ENCODE measurements around the gene EEF1AKMT1. TPM values are rescaled to one million over a fixed set of nuclear protein-coding genes. Genes with fewer than 3 reads are reported as not detected.

Gene EEF1AKMT1
- total and polyA plus RNA-seq, 2 experiments from 2014 or later, result 3.2 to 7.6 TPM

DNA sequence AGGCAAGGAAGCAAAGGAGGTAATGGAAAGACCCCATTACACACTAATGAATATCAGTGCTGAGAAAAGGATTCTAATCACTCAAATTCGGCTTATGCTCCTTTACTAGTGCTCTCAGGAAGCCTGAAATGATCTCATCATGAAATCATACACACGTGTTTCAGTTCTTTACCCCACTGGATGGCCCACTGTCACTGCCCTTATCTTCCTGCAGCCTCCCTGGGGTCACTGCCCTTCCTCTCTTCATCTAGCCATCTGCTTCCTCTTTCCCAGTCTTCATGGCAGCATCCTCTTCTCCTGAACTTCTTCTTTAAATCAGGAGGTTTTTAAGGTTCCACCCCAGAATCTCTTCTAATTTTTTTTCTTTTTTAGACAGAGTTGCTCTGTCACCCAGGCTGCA is 27.9 kb upstream of the EEF1AKMT1 start:
- no peaks in the 10 kb centered on the region for H3K79me2 ChIP-seq (replicated peaks; ENCODE audit: insufficient read depth)
- ATAC-seq (no peak), DNase-seq (ENCODE audit: low spot score) (no peak)
- no peak overlapping the region for H3K4me2 ChIP-seq
- H3K27me3 Mint-ChIP-seq (ENCODE audit: insufficient read depth, low read depth, poor library complexity), result peaks cover 6% of the 10 kb centered on the region
- no peak overlapping the region for H3K27ac Mint-ChIP-seq
- H3K4me3 ChIP-seq, result no peak overlapping the region
- H3K4me1 ChIP-seq (ENCODE audit: insufficient read depth), result no peaks in the 10 kb centered on the region
- H3K4me3 Mint-ChIP-seq, result no peak overlapping the region
- H3K27me3 ChIP-seq (ENCODE audit: insufficient read depth), result no peaks in the 10 kb centered on the region
- peaks cover 35% of the 10 kb centered on the region for H3K36me3 Mint-ChIP-seq (ENCODE audit: low read depth)
- H3K4me1 Mint-ChIP-seq, result no peaks in the 10 kb centered on the region
- no peaks in the 10 kb centered on the region for H3K9me3 Mint-ChIP-seq
- peaks cover 6% of the 10 kb centered on the region for H3K36me3 ChIP-seq (ENCODE audit: insufficient read depth)
- H4K20me1 ChIP-seq (replicated peaks; ENCODE audit: insufficient read depth), result no peaks in the 10 kb centered on the region
- H3F3A ChIP-seq (replicated peaks; ENCODE audit: low read depth), result no peaks in the 10 kb centered on the region
- no peak for TF ChIP-seq STAT1 (IDR thresholded peaks at IDR 0.05; ENCODE audit: unreplicated experiment)
- TF ChIP-seq ETS1 (IDR thresholded peaks at IDR 0.05), result no peak
- TF ChIP-seq ZNF331 (CRISPR knock-in tag; IDR thresholded peaks at IDR 0.05; ENCODE audit: low read depth), result no peak
- TF ChIP-seq JUNB (IDR thresholded peaks at IDR 0.05; ENCODE audit: unreplicated experiment), result no peak
- no peak for TF ChIP-seq POLR2AphosphoS5 (IDR thresholded peaks at IDR 0.05; ENCODE audit: low read depth)
- no peak for TF ChIP-seq CTCF (conservative IDR thresholded peaks at IDR 0.05; ENCODE audit: low read depth in 2 of 2)
- TF ChIP-seq EZH2phosphoT487 (IDR thresholded peaks at IDR 0.05; ENCODE audit: unreplicated experiment), result no peak
- no peak for TF ChIP-seq EZH2 (IDR thresholded peaks at IDR 0.05; ENCODE audit: low read depth, unreplicated experiment)
- no peak for TF ChIP-seq ZNF462 (CRISPR knock-in tag; IDR thresholded peaks at IDR 0.05)
- TF ChIP-seq CREB1 (CRISPR knock-in tag; IDR thresholded peaks at IDR 0.05; ENCODE audit: low read depth), result no peak
- no peak for TF ChIP-seq ZNF114 (CRISPR knock-in tag; IDR thresholded peaks at IDR 0.05)
- TF ChIP-seq NANOG (IDR thresholded peaks at IDR 0.05; ENCODE audit: borderline replicate concordance), result no peak
- H2AFZ ChIP-seq, result no peak overlapping the region
- no peaks in the 10 kb centered on the region for H3K9me2 ChIP-seq (ENCODE audit: insufficient read depth)
- H3K27ac ChIP-seq (ENCODE audit: low read depth), result no peak overlapping the region

All from GM23338 (cell line).